ENCODE data around the gene ZIC5. TPM values are rescaled to one million over a fixed set of nuclear protein-coding genes. Genes with fewer than 3 reads are reported as not detected.

ZIC5 gene
- total RNA-seq, 2 donors from 2014 or later: not detected

DNA sequence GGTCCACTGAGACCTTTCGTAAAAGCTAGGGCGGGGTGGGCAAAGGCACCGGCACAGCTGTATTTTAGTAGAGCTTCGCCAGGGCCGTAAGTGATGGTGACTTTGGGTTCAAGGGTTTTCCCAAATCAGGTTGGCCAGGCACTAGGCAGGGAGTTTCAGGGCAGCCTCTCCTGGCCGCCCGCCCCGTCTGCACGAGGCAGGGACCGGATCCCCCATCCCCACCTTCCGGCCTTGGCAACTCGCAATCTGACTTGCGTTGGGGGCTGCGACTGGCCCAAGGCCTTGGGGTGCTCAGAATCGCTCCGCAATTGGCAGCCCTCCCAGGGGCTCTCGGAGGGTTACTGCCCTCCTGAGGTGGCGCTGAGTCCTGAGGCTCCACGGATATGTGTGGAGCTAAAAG lies 4.1 kb upstream of the ZIC5 start:
- no peak for DNase-seq
- no peak for ATAC-seq
- WGBS, 2 donors: 24 to 27% methylated on average over 10 to 19 of the region's 19 CpGs
- TF ChIP-seq POLR2A (IDR thresholded peaks at IDR 0.05): no peak
- no peak for TF ChIP-seq CTCF (IDR thresholded peaks at IDR 0.05)
- intact Hi-C loops (cut with DNase I): no loop called here
- Histone ChIP-seq H3K36me3 (replicated peaks in 1 of 2; ENCODE audit: insufficient read depth in 1 of 2, low read depth in 2 of 2) (no peaks in the 10 kb centered on the region), H3K27me3 (peaks cover 7 to 72% of the 10 kb centered on the region in 2 donors), H3K27ac (no peak overlapping the region), H3K9me3 (no peaks in the 10 kb centered on the region), H3K4me1 (peaks cover 21% of the 10 kb centered on the region), H3K4me3 (no peak overlapping the region)

- intact Hi-C loops (cut with DNase I): no loop called here
- Histone ChIP-seq H3K27ac (no peak overlapping the region), H3K4me1 (peaks cover 19% of the 10 kb centered on the region), H3K4me3 (no peak overlapping the region), H3K9me3 (no peaks in the 10 kb centered on the region), H3K27me3 (peaks cover 4 to 71% of the 10 kb centered on the region in 2 donors), H3K36me3 (replicated peaks in 1 of 2; ENCODE audit: insufficient read depth in 1 of 2, low read depth in 2 of 2) (no peaks in the 10 kb centered on the region)
- WGBS, 2 donors: 7 to 10% methylated on average over 15 to 34 of the region's 34 CpGs
- no peak for DNase-seq
- no peak for TF ChIP-seq POLR2A (IDR thresholded peaks at IDR 0.05)
- TF ChIP-seq CTCF (IDR thresholded peaks at IDR 0.05): no peak
- no peak for ATAC-seq
Measured at GRCh38 chr13:99974939-99975561, 3.5 kb upstream of the ZIC5 start.

- intact Hi-C loops (cut with DNase I): no loop called here
- Histone ChIP-seq H3K27me3 (peaks cover 0 to 71% of the 10 kb centered on the region in 2 donors), H3K4me1 (peaks cover 17% of the 10 kb centered on the region), H3K4me3 (no peak overlapping the region), H3K27ac (no peak overlapping the region), H3K36me3 (replicated peaks in 1 of 2; ENCODE audit: insufficient read depth in 1 of 2, low read depth in 2 of 2) (no peaks in the 10 kb centered on the region), H3K9me3 (no peaks in the 10 kb centered on the region)
- ATAC-seq (no peak), DNase-seq (no peak)
- 16 to 26% methylated on average over 16 to 18 of the region's 18 CpGs for WGBS, 2 donors
- TF ChIP-seq POLR2A (IDR thresholded peaks at IDR 0.05) (no peak), CTCF (IDR thresholded peaks at IDR 0.05) (no peak)
Measured at GRCh38 chr13:99974296-99974938, 2.9 kb upstream of the ZIC5 start.

DNA sequence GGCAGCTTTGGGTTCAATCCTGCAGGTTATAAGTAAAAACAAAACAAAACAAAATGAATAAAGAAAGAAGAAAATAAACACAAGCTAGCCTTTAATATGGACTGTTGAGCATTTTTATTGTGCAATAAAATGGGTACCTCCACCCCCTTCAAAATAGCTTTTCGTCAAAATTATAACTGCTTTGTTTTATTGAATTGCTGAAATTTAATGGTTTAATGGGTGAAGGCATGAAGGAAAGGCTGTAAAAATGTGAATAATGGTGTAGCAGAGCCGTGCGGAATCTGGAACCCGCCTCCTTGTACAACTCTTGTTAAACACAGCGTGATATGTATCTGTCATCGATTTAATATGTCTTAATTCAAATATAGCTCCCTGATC lies 2.2 kb upstream of the ZIC5 start:
- DNase-seq: no peak
- ATAC-seq: no peak
- no peak for TF ChIP-seq CTCF (IDR thresholded peaks at IDR 0.05)
- TF ChIP-seq POLR2A (IDR thresholded peaks at IDR 0.05): no peak
- intact Hi-C loops (cut with DNase I): no loop called here
- peaks cover 0 to 76% of the 10 kb centered on the region in 2 donors for H3K27me3 ChIP-seq
- H3K4me3 ChIP-seq: no peak overlapping the region
- no peaks in the 10 kb centered on the region for H3K9me3 ChIP-seq
- H3K27ac ChIP-seq: no peak overlapping the region
- no peaks in the 10 kb centered on the region for H3K36me3 ChIP-seq (replicated peaks in 1 of 2; ENCODE audit: insufficient read depth in 1 of 2, low read depth in 2 of 2)
- WGBS, 2 donors: 16 to 19% methylated on average over 6 of the region's 6 CpGs
- peaks cover 21% of the 10 kb centered on the region for H3K4me1 ChIP-seq

Measured in body of pancreas (tissue), 4 donors.